Cardiac fibroblast (primary cell): ENCODE data around the gene TSHZ3.

Experiments used
- DNase-seq, 2 donors: peaks; one replicate each; pipeline versions ENCODE4 v3.0.0 to v3.0.0-alpha.2; 2010; ENCODE audit warnings: low read depth in 2 of 2
- H3K4me3 ChIP-seq, 2 donors: replicated peaks in 1 of 2; 1 replicate in 1 of 2; 2 replicates in 1 of 2; pipeline ENCODE4 v1.5.1; 2011; ENCODE audit warnings: low read depth in 2 of 2, low read length in 2 of 2, mild to moderate bottlenecking in 2 of 2, moderate library complexity in 1 of 2
- TF ChIP-seq, protein P1 (sequence below): IDR thresholded peaks from one replicate; pipeline ENCODE4 v1.5.1; 2011; ENCODE audit warnings: low read depth, mild to moderate bottlenecking, low read length, inconsistent platforms

The TSHZ3 gene

DNA sequence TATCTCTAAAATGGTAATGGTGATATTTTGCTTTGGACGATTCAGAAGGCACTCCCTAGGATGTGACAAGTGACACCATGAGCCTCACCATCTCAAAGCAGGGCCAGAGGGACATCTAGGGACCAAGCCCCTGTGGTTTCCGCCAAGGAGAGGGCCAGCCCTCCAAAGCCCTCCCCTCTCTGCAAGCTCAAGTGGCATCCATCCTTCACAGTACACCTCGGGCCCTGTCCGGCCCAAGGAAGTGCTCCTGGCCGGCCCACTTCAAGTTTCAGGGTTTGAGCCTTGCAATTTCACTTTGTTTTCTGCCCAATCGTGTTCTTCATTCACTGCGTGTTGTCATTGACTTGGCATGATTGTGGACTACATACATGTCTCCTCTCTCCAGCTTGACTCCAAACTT is 82.5 kb downstream of the TSHZ3 start:
- no peak overlapping the region for H3K4me3 ChIP-seq
- DNase-seq, result no peak
- TF ChIP-seq, protein P1, sequence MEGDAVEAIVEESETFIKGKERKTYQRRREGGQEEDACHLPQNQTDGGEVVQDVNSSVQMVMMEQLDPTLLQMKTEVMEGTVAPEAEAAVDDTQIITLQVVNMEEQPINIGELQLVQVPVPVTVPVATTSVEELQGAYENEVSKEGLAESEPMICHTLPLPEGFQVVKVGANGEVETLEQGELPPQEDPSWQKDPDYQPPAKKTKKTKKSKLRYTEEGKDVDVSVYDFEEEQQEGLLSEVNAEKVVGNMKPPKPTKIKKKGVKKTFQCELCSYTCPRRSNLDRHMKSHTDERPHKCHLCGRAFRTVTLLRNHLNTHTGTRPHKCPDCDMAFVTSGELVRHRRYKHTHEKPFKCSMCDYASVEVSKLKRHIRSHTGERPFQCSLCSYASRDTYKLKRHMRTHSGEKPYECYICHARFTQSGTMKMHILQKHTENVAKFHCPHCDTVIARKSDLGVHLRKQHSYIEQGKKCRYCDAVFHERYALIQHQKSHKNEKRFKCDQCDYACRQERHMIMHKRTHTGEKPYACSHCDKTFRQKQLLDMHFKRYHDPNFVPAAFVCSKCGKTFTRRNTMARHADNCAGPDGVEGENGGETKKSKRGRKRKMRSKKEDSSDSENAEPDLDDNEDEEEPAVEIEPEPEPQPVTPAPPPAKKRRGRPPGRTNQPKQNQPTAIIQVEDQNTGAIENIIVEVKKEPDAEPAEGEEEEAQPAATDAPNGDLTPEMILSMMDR, result no peak

DNA sequence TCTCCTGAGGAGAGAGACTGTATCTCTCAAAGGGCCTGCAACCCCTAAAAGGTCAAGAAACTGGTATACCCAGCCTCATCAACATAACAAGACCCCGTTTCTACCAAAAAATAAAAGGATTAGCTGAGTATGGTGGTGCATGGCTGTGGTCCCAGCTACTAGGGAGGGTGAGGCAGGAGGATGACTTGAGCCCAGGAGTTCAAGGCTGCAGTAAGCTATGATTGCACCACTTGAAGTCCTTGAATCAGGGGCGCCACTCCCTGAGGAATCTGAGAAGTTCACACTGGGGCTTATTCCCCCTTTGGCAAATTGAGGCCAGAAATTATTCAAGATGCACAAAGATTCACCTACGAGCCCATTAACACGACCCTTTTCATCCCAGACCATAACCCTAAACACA is 83.0 kb downstream of the TSHZ3 start:
- TF ChIP-seq, protein P1, result no peak
- no peak for DNase-seq
- no peak overlapping the region for H3K4me3 ChIP-seq

DNA sequence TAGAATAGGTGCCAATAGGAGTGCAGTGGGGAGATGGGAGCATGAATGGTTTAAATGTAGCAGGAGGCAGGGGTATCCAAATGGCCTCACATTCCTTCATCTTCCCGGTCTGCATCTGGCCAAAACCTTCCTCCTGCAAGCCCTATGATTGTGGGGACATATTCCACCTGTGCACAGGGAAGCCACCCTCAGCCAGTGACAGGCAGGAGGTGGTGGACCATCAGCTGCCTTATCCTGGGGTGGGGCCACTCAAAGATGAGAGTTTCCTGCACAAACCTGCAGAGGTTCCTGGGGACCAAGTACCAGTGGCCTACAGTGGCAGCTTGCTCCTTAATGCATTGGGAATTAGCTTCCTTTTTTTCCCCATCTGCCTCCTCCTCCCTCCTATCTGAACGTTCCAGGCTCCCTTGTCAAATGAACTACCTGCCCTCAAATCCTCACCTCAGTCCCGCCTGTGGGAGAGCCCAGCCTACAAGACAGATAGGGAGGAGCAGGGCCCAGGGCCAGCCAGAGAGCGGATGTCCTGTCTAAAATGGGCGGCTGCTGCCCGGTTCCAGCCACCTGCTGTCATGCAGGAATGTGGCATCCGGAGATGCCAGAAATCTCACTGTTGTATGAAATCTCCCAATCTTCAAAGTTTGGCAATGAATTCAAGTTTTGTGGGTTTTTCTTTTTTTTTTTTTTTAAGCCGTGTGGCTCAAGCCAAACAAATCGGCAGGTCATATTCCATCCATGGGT is 85.0 kb downstream of the TSHZ3 start:
- no peak for DNase-seq
- no peak overlapping the region for H3K4me3 ChIP-seq
- TF ChIP-seq, protein P1, result no peak

DNA sequence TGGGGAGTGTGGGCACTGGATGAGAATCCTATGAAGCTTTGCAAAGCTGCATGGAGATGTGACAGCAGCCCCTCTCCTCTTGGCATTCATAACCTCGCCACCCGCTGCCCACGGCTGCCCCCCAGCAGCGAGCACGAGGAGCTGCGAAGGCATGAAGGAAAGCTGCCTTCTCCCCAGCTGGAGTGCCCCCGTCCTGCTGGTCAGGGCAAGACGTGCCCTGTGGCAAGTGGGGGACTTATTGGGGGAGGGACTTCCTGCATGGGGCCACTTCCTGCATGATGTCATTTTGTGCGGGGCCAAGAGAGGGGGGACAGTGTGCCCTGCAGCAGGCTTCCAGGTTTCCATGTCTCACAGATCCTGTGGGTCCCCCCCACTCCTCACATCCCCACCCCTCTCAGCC is 85.9 kb downstream of the TSHZ3 start:
- no peak overlapping the region for H3K4me3 ChIP-seq
- no peak for DNase-seq
- TF ChIP-seq, protein P1, result no peak

DNA sequence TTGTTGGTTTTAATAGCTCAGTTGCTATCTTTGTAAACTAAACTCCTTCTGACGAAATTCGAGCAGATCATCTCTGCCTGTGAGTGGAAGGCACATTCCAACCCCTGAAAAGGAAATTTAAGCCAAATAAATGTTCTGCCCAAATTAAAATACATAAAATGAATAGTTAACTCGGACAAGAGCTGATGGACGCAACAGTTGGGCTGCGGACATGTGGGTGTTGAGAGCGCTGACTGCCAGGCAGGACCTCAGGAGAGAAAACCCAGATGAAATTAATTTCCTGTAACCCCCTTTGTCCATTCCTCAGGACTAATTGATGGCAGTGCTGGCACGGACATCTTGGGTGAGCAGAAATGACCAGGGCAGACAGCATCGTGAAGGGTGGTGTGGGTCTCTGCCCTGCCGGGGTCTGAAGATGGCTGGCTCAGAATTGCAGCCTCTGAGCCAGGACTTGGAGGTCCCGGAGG is 86.5 kb downstream of the TSHZ3 start:
- DNase-seq, result peak; percentile 9 to 51
- H3K4me3 ChIP-seq, result no peak overlapping the region
- TF ChIP-seq, protein P1, result no peak

DNA sequence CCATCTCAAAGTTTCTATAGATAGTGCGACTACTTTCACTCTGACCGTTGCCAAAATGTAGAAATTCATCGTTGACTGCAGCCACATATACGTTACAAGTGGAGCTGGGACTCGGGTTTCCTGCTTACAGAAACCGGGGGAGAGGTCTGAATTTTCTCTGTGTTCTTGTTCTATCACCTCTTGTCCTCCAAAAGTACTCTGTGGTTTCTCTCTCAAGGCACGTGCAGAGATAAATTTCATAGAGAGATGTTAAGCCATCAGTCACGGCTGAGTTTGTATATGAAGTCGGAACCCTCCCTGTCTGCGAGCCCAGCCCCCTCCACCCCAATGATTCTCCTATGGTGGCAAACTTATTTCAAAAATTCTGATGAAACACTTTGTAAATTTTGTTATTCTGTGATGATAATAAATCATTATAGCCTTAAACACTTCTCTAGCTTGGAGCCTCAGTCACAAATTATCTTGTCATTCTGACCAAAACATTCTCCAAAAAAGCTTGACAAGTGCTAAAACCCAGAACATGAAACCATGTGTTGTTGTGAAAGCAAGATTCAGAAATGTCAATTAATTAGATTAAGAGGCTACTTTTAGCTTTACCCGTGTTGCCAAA is 87.5 kb downstream of the TSHZ3 start:
- TF ChIP-seq, protein P1, result no peak
- DNase-seq, result peak; percentile 9 to 39
- no peak overlapping the region for H3K4me3 ChIP-seq
